CD4-positive, alpha-beta T cell (primary cell): ENCODE results near the gene GARIN1A. TPM values are rescaled to one million over a fixed set of nuclear protein-coding genes. Genes with fewer than 3 reads are reported as not detected.
"Not testable (repeated sequence)": the region's sequence is repeated elsewhere in the genome, so short reads cannot be mapped to it uniquely, and the experiment has no call there.

Experiments
- ATAC-seq: fragments of 200-7000 bp; cut with Tn5 transposase; one replicate; pipeline ENCODE4 v1.10.0; 2022; ENCODE audit warnings: mild to moderate bottlenecking; ENCODE audit not compliant: poor library complexity
- CTCF ChIA-PET: fragments of 350-600 bp; sonication (Branson Sonifier 250); formaldehyde crosslinking; loops from one replicate; lab custom pipeline; 2021; ENCODE audit warnings: antibody characterized with exemption, inconsistent platforms; lab: Charles Lee
- POLR2A ChIA-PET: fragments of 350-600 bp; sonication (Branson Sonifier 250); formaldehyde crosslinking; loops from one replicate; lab custom pipeline; 2021; ENCODE audit warnings: antibody characterized with exemption, inconsistent platforms; lab: Charles Lee
- DNase-seq, 14 experiments: peaks; one replicate each; pipeline ENCODE4 v3.0.0-alpha.2; 2013 to 2020; ENCODE audit warnings: mixed read lengths in 2 of 14
- H3K27ac ChIP-seq, 2 donors: one replicate each; pipeline versions ENCODE4 v1.5.1 to v1.7.0; 2013; ENCODE audit warnings: low read length in 2 of 2, low read depth in 1 of 2, mild to moderate bottlenecking in 1 of 2
- H3K27me3 ChIP-seq, 2 experiments: 1 replicate in 1 of 2; 2 replicates in 1 of 2; pipeline versions ENCODE4 v1.6.1 to v1.7.0; 2013; ENCODE audit warnings: low read length in 2 of 2, control low read depth in 1 of 2, mild to moderate bottlenecking in 1 of 2, moderate library complexity in 1 of 2; ENCODE audit not compliant: insufficient read depth in 2 of 2, control insufficient read depth in 1 of 2
- H3K36me3 ChIP-seq: one replicate; pipeline ENCODE4 v1.6.1; 2013; ENCODE audit warnings: low read length, control low read depth; ENCODE audit not compliant: insufficient read depth
- H3K4me1 ChIP-seq: one replicate; pipeline ENCODE4 v1.6.1; 2013; ENCODE audit warnings: low read length, control low read depth; ENCODE audit not compliant: insufficient read depth
- H3K4me3 ChIP-seq: one replicate; pipeline ENCODE4 v1.5.1; 2013; ENCODE audit warnings: mild to moderate bottlenecking, low read length, moderate library complexity
- H3K9me3 ChIP-seq, 2 experiments: 1 replicate in 1 of 2; 2 replicates in 1 of 2; pipeline versions ENCODE4 v1.6.1 to v1.7.0; 2013; ENCODE audit warnings: low read length in 2 of 2, mild to moderate bottlenecking in 2 of 2, control low read depth in 1 of 2, moderate library complexity in 1 of 2; ENCODE audit not compliant: control insufficient read depth in 1 of 2, insufficient read depth in 1 of 2
- H3K27ac Mint-ChIP-seq: one replicate; pipeline ENCODE4 v1.8.0; 2020; ENCODE audit warnings: mixed read lengths
- H3K27me3 Mint-ChIP-seq: one replicate; pipeline ENCODE4 v1.8.0; 2021; ENCODE audit warnings: mixed read lengths
- H3K36me3 Mint-ChIP-seq: one replicate; pipeline ENCODE4 v1.8.0; 2021; ENCODE audit warnings: low read depth, mixed read lengths
- H3K4me1 Mint-ChIP-seq: one replicate; pipeline ENCODE4 v1.8.0; 2021; ENCODE audit warnings: low read depth, mixed read lengths
- H3K4me3 Mint-ChIP-seq: one replicate; pipeline ENCODE4 v1.8.0; 2020; ENCODE audit warnings: mild to moderate bottlenecking, mixed read lengths
- H3K9me3 Mint-ChIP-seq: one replicate; pipeline ENCODE4 v1.8.0; 2020; ENCODE audit warnings: mixed read lengths
- CTCF ChIP-seq: fragments of 200-600 bp; IDR thresholded peaks from one replicate; pipeline ENCODE4 v1.8.0; 2022; ENCODE audit warnings: antibody characterized with exemption, mild to moderate bottlenecking
- intact Hi-C, 2 experiments: fragments of 100-400 bp; cut with DNase I in 1 of 2; cut with micrococcal nuclease in 1 of 2; formaldehyde crosslinking; loops; one replicate each; pipeline versions ENCODE4 v1.15.1 to v1.9.0; 2023 to 2025; cut with DNase I, micrococcal nuclease
- total RNA-seq, 174 experiments: library from RNA in 2 of 174; stranded (reverse) in 2 of 174; gene quantifications; one replicate each; pipeline ENCODE4 v1.2.3 and lab custom pipeline; 2021 to 2026

The GARIN1A gene
- total RNA-seq, 2 experiments from 2014 or later = 0.71 to 0.73 TPM

- no peaks in the 10 kb centered on the region for H3K36me3 Mint-ChIP-seq
- ATAC-seq = no peak
Observed at GRCh38 chr7:128688492-128688891, 16.4 kb downstream of the GARIN1A start.

GRCh38 chr7:128689161-128689935, 17.3 kb downstream of the GARIN1A start:
- CTCF ChIA-PET = not testable (repeated sequence)

More at GRCh38 chr7:128688492-128688891, 16.4 kb downstream of the GARIN1A start:
- Histone ChIP-seq H3K4me3 (no peak overlapping the region), H3K27ac (no peak overlapping the region), H3K27me3 (peaks cover 0 to 5% of the 10 kb centered on the region in 2 experiments), H3K4me1 (no peaks in the 10 kb centered on the region), H3K9me3 (no peaks in the 10 kb centered on the region), H3K36me3 (no peaks in the 10 kb centered on the region)
- Mint-ChIP-seq H3K4me1 (no peaks in the 10 kb centered on the region), H3K9me3 (no peaks in the 10 kb centered on the region), H3K27me3 (peaks cover 11% of the 10 kb centered on the region), H3K4me3 (no peak overlapping the region), H3K27ac (no peak overlapping the region)
- no peak for DNase-seq
- intact Hi-C loops = no loop called here
- ChIA-PET POLR2A (no interaction called here), CTCF (no interaction called here)
- TF ChIP-seq CTCF = no peak

GRCh38 chr7:128691227-128691626, 19.1 kb downstream of the GARIN1A start:
- Histone ChIP-seq H3K36me3 (no peaks in the 10 kb centered on the region), H3K27me3 (peaks cover 7 to 9% of the 10 kb centered on the region in 2 experiments), H3K4me3 (no peak overlapping the region), H3K27ac (no peak overlapping the region), H3K9me3 (no peaks in the 10 kb centered on the region), H3K4me1 (no peaks in the 10 kb centered on the region)
- POLR2A ChIA-PET = no interaction called here
- H3K27me3 Mint-ChIP-seq = peaks cover 26% of the 10 kb centered on the region
- intact Hi-C loops = no loop called here
- no peaks in the 10 kb centered on the region for H3K4me1 Mint-ChIP-seq
- no peaks in the 10 kb centered on the region for H3K36me3 Mint-ChIP-seq
- no peak overlapping the region for H3K27ac Mint-ChIP-seq
- CTCF ChIA-PET = no interaction called here
- TF ChIP-seq CTCF = no peak
- DNase-seq = no peak
- no peak overlapping the region for H3K4me3 Mint-ChIP-seq
- H3K9me3 Mint-ChIP-seq = no peaks in the 10 kb centered on the region
- no peak for ATAC-seq

More at GRCh38 chr7:128689161-128689935, 17.3 kb downstream of the GARIN1A start:
- H3K9me3 Mint-ChIP-seq, H3K27me3 ChIP-seq, H3K4me3 Mint-ChIP-seq, intact Hi-C loops, ATAC-seq, H3K27ac ChIP-seq, H3K4me3 ChIP-seq, POLR2A ChIA-PET, DNase-seq, H3K36me3 ChIP-seq, H3K36me3 Mint-ChIP-seq, H3K4me1 ChIP-seq, H3K4me1 Mint-ChIP-seq, H3K9me3 ChIP-seq, H3K27ac Mint-ChIP-seq: not testable (repeated sequence)
- H3K27me3 Mint-ChIP-seq = peaks cover 11% of the 10 kb centered on the region
